Stomach (tissue), 19 donors: ENCODE data around the gene SH2D3C. TPM values are rescaled to one million over a fixed set of nuclear protein-coding genes. Genes with fewer than 3 reads are reported as not detected.

Experiments used
- DNase-seq, 2 donors: peaks; one replicate each; pipeline versions ENCODE4 v3.0.0 to v3.0.0-alpha.2; 2013 to 2019
- H3K27ac ChIP-seq, 5 donors: fragments of 200-600 bp in 4 of 5; sonication (generic) in 4 of 5; one replicate each; pipeline ENCODE4 v1.5.1; 2013 to 2019; ENCODE audit warnings: mild to moderate bottlenecking in 1 of 5, moderate library complexity in 1 of 5
- H3K27me3 ChIP-seq, 3 donors: fragments of 200-600 bp; sonication (generic); one replicate each; pipeline ENCODE4 v1.5.1; 2017 to 2019; ENCODE audit warnings: mixed run types in 1 of 3
- H3K36me3 ChIP-seq, 4 donors: fragments of 200-600 bp; sonication (generic); 1 replicate in 3 of 4; 2 replicates in 1 of 4; pipeline ENCODE4 v1.5.1; 2016 to 2019
- H3K4me1 ChIP-seq, 4 donors: fragments of 200-600 bp; sonication (generic); one replicate each; pipeline ENCODE4 v1.5.1; 2016 to 2019
- H3K4me3 ChIP-seq, 4 donors: fragments of 200-600 bp; sonication (generic) in 3 of 4; one replicate each; pipeline ENCODE4 v1.5.1; 2016 to 2019; ENCODE audit warnings: mild to moderate bottlenecking in 1 of 4
- H3K9me3 ChIP-seq, 4 donors: fragments of 200-600 bp; sonication (generic); one replicate each; pipeline ENCODE4 v1.5.1; 2016 to 2019
- CTCF ChIP-seq, 7 experiments: fragments of 450-650 bp in 4 of 7; fragments of 200-600 bp in 3 of 7; sonication (generic) in 3 of 7; IDR thresholded peaks; one replicate each; pipeline ENCODE4 v1.5.1; 2016 to 2019; ENCODE audit warnings: antibody characterized with exemption in 7 of 7, control low read depth in 2 of 7, mild to moderate bottlenecking in 1 of 7
- EP300 ChIP-seq: sonication (generic); formaldehyde crosslinking; IDR thresholded peaks from one replicate; pipeline ENCODE4 v1.6.1; 2017; ENCODE audit warnings: antibody characterized with exemption
- POLR2A ChIP-seq, 4 donors: fragments of 450-650 bp; IDR thresholded peaks; one replicate each; pipeline ENCODE4 v1.6.1; 2016; ENCODE audit warnings: antibody characterized with exemption in 4 of 4, control low read depth in 2 of 4, mild to moderate bottlenecking in 1 of 4, moderate library complexity in 1 of 4
- POLR2AphosphoS5 ChIP-seq, 3 donors: sonication (generic); formaldehyde crosslinking; IDR thresholded peaks; one replicate each; pipeline ENCODE4 v1.6.1; 2016; ENCODE audit warnings: antibody characterized with exemption in 3 of 3
- WGBS, 5 donors: extraction: QIAGEN DNeasy Blood & Tissue Kit in 3 of 5; methylation state at CpG; one replicate each; pipeline versions ENCODE4 v1.1.5 to v1.1.7; 2013 to 2018; 5-methylcytosine and 5-hydroxymethylcytosine counted together
- intact Hi-C: fragments of 100-400 bp; cut with DNase I; formaldehyde crosslinking; loops from one replicate; pipeline ENCODE4 v1.15.1; 2023; ENCODE audit warnings: low total_unique reads
- long read RNA-seq, 10 donors: transcript quantifications; one replicate each; lab custom pipeline, GENCODE V29; 2026
- polyA plus RNA-seq, 3 donors: library from polyadenylated mRNA; stranded (reverse); fragments of 200-250 nt; gene quantifications; one replicate each; pipeline ENCODE4 v1.2.3, GENCODE V29; 2013
- total RNA-seq, 5 donors: library from RNA; depleted of rRNA; stranded (reverse); fragments of >200 nt; gene quantifications; one replicate each; pipeline versions ENCODE4 v1.1.0 to v1.2.3, GENCODE V29; 2014 to 2016
- donor health status: healthy with polysubstance abuse.
- donor health status: Bipolar disorder and iron deficiency.
- donor health status: healthy.

The SH2D3C gene
- 10 to 100 TPM in 1 of 5 donors, 1 to 10 TPM in 2, not detected in 2; 1.8 to 38.1 (median 5.1) TPM for total RNA-seq
- 1 to 10 TPM; 3.5 to 4.7 (median 4.3) TPM for polyA plus RNA-seq
- long read RNA-seq, donor 1, partial matches to known transcripts, result 0 of 1 reads
- long read RNA-seq, donor 1, other reads (novel, unspliced or antisense), result 0 of 1 reads
- long read RNA-seq, donor 2, transcript SH2D3C-203 (11 exons, 2,750 nt), result major isoform, 8 of 8 reads
- long read RNA-seq, donor 2, partial matches to known transcripts, result 0 of 8 reads
- long read RNA-seq, donor 2, other reads (novel, unspliced or antisense), result 0 of 8 reads
- long read RNA-seq, donor 3, partial matches to known transcripts, result 0 of 1 reads
- long read RNA-seq, donor 3, other reads (novel, unspliced or antisense), result 0 of 1 reads
- long read RNA-seq, donor 4, result 0 reads
- long read RNA-seq, donor 5, result 0 reads
- long read RNA-seq, donor 6, partial matches to known transcripts, result 5 of 9 reads
- long read RNA-seq, donor 6, other reads (novel, unspliced or antisense), result 0 of 9 reads
- long read RNA-seq, donor 7, result 0 reads
- long read RNA-seq, donor 8, partial matches to known transcripts, result 0 of 1 reads
- long read RNA-seq, donor 8, other reads (novel, unspliced or antisense), result 0 of 1 reads
- long read RNA-seq, donor 9, result 0 reads
- long read RNA-seq, donor 10, result 0 reads

- Histone ChIP-seq H3K4me1 (peaks cover 0 to 57% (median 13%) of the 10 kb centered on the region in 4 donors), H3K4me3 (peak within 1 kb of the TSS; percentile 14 to 35 (median 32)), H3K27ac (peak within 1 kb of the TSS; percentile 30 to 89 (median 66)), H3K9me3 (no peaks in the 10 kb centered on the region), H3K36me3 (peaks cover 0 to 3% (median 0%) of the 10 kb centered on the region in 4 donors), H3K27me3 (no peaks in the 10 kb centered on the region)
- peak in 1 of 2 donors; percentile 68 for DNase-seq
- intact Hi-C loops, result no loop called here
- 50 to 58% (median 54%) methylated on average over 10 to 13 of the region's 13 CpGs for WGBS, 5 donors
- TF ChIP-seq POLR2AphosphoS5 (IDR thresholded peaks at IDR 0.05) (no peak), POLR2A (IDR thresholded peaks at IDR 0.05) (no peak), CTCF (IDR thresholded peaks at IDR 0.05) (no peak), EP300 (no peak)
Observed at GRCh38 chr9:127778280-127779135, at the start of gene SH2D3C. TSS of gene SH2D3C (minus strand) at chr9:127778666. CDS start at chr9:127778627, 39 bp downstream.

- DNase-seq, result no peak
- peaks cover 16 to 43% (median 25%) of the 10 kb centered on the region in 4 donors for H3K4me1 ChIP-seq
- H3K36me3 ChIP-seq, result peaks cover 16 to 35% (median 28%) of the 10 kb centered on the region in 4 donors
- TF ChIP-seq EP300, result no peak
- no peak overlapping the region for H3K4me3 ChIP-seq
- H3K27me3 ChIP-seq, result no peaks in the 10 kb centered on the region
- intact Hi-C loops, result no loop called here
- 55 to 70% (median 67%) methylated on average over 3 to 7 of the region's 7 CpGs for WGBS, 5 donors
- peak overlapping the region in 1 of 5 donors; percentile 76 for H3K27ac ChIP-seq
- H3K9me3 ChIP-seq, result no peaks in the 10 kb centered on the region
Observed at GRCh38 chr9:127826253-127826913, 47.9 kb upstream of the SH2D3C start.

GRCh38 chr9:127825319-127826051, 47.0 kb upstream of the SH2D3C start:
- no peaks in the 10 kb centered on the region for H3K9me3 ChIP-seq
- TF ChIP-seq POLR2AphosphoS5 (IDR thresholded peaks at IDR 0.05), result no peak
- no peak for TF ChIP-seq POLR2A (IDR thresholded peaks at IDR 0.05)
- TF ChIP-seq EP300, result no peak
- peak in 3 of 7 experiments; percentile 24 to 61 (median 47) for TF ChIP-seq CTCF (IDR thresholded peaks at IDR 0.05)
- 27 to 50% (median 39%) methylated on average over 24 to 42 of the region's 42 CpGs for WGBS, 5 donors
- peak overlapping the region in 1 of 5 donors; percentile 19 for H3K27ac ChIP-seq
- DNase-seq, result peak; percentile 64 to 78
- intact Hi-C loops, result no loop called here
- peaks cover 16 to 43% (median 35%) of the 10 kb centered on the region in 4 donors for H3K36me3 ChIP-seq
- H3K27me3 ChIP-seq, result no peaks in the 10 kb centered on the region
- H3K4me1 ChIP-seq, result peaks cover 16 to 43% (median 25%) of the 10 kb centered on the region in 4 donors
- H3K4me3 ChIP-seq, result peak overlapping the region in 1 of 4 donors; percentile 13

GRCh38 chr9:127822108-127822507, 43.6 kb upstream of the SH2D3C start:
- TF ChIP-seq EP300, result no peak
- TF ChIP-seq POLR2AphosphoS5 (IDR thresholded peaks at IDR 0.05), result no peak
- TF ChIP-seq CTCF (IDR thresholded peaks at IDR 0.05), result no peak
- TF ChIP-seq POLR2A (IDR thresholded peaks at IDR 0.05), result no peak
- Histone ChIP-seq H3K36me3 (peaks cover 22 to 77% (median 66%) of the 10 kb centered on the region in 4 donors), H3K4me1 (peaks cover 0 to 25% (median 12%) of the 10 kb centered on the region in 4 donors), H3K4me3 (no peak overlapping the region), H3K27me3 (no peaks in the 10 kb centered on the region), H3K9me3 (no peaks in the 10 kb centered on the region), H3K27ac (no peak overlapping the region)
- no peak for DNase-seq
- intact Hi-C loops, result no loop called here
- 66 to 81% (median 77%) methylated on average over 4 of the region's 4 CpGs for WGBS, 5 donors
